Suppressor macrophage (primary cell): ENCODE data around the gene TSNAXIP1.
A peak's percentile ranks its signal among the peaks of the same experiment; 100 is the strongest.

ENCODE experiments used
- DNase-seq, 4 experiments: peaks; one replicate each; pipeline ENCODE4 v3.0.0-alpha.2; 2020 to 2022

The TSNAXIP1 gene

GRCh38 chr16:67837811-67838210, 31.1 kb downstream of the TSNAXIP1 start:
- no peak for DNase-seq

GRCh38 chr16:67841198-67841815, 34.6 kb downstream of the TSNAXIP1 start:
- no peak for DNase-seq

- peak; percentile 96 to 98 (median 97) for DNase-seq
These were observed 35.3 kb downstream of the TSNAXIP1 start, which contains the start of gene THAP11 for GRCh38 chr16:67841816-67842508. Gene THAP11 (plus strand): TSS chr16:67842320. CDS start chr16:67842555, 235 bp downstream.

GRCh38 chr16:67842509-67843342, 36.0 kb downstream of the TSNAXIP1 start:
- peak; percentile 48 to 76 (median 70) for DNase-seq

DNA sequence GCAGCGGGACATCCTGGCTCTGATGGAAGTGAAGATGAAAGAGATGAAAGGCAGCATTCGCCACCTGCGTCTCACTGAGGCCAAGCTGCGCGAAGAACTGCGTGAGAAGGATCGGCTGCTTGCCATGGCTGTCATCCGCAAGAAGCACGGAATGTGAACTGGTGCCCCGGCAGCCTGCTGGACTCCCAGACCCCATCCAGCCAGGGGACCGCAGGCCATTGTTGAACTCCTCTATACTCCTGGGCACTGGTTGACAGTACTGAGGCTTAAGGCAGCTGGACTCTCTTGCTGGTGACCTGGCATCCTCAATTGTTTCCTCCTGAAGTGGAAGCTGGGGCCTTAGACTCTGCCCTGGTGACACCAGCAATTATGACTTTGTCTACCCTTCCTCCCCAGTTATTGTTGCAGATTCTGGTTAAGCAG, 36.7 kb downstream of the TSNAXIP1 start:
- DNase-seq, result peak in 1 of 4 experiments; percentile 16

DNA sequence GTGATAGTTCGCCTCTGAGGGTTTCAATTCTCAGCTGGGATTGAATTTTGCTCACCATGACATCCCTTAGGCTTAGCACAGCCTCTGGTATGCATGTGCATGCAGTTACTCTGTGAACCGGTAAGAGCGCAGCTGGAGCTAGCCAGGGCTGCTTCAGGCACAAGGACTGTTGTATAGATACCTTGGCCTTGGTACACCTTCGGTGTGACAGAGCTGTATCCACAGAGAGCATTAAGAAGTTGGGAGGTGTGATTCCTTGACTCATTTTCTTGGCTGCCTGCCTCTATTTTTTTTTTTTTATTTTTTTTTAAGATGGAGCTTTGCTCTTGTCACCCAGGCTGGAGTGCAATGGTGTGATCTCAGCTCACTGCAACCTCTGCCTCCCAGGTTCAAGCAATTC, 37.8 kb downstream of the TSNAXIP1 start:
- no peak for DNase-seq

DNA sequence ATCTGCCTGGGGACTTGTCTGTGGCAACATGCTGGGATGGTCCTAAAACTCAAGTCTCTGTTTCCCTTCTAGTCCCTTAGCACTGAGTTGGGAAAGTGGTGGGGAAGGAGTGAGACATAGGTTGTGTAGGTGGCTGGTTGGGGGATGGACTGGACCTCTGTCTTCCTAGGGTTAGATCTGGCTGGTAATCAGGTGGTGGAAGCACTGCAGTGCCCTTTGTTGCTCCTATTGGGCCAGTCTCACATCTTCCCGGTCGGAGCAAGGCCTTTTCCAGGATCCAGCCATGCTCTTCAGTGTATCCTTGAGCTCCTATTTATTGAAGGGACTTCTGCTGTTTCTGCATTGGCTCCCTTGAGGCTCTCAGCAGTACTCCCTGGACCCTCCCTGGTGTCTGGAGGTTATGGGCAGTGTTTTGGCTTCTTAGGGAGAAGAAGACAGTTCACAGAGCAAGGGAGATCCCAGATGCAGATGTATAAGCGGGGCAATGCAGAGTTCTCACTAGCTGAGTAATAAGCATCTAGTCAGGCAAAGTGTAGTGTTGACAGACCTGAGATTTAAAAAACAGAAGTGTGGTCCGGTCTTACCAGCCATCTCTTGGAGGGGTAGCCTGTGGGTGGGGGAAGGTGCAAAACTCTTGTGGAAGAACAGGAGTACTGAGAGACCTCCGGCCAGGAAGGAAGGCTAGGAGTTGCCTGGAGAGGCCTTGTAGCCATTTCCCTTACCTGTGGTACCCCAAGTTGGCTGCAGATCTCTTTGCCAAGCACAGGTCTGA, 38.8 kb downstream of the TSNAXIP1 start:
- DNase-seq, result peak; percentile 28 to 58 (median 35)

DNA sequence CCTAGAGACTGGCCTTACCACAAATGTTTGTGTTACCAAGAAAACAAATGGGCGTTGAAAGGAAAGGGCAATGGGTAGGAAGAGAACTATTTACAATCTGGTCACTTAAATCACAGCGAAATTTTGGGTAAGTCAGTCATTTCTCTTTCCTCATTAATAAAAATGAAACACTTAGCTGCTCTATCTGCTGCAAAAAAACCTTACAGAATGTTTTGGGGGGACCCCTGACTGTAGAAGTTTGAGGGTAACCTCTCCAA, 39.3 kb downstream of the TSNAXIP1 start:
- DNase-seq, result no peak

GRCh38 chr16:67846320-67847063, 39.8 kb downstream of the TSNAXIP1 start, which contains the start of gene NUTF2:
Gene NUTF2 (plus strand): TSS chr16:67846933. CDS start chr16:67865131, 18,198 bp downstream.
- peak; percentile 96 to 98 (median 96) for DNase-seq

DNA sequence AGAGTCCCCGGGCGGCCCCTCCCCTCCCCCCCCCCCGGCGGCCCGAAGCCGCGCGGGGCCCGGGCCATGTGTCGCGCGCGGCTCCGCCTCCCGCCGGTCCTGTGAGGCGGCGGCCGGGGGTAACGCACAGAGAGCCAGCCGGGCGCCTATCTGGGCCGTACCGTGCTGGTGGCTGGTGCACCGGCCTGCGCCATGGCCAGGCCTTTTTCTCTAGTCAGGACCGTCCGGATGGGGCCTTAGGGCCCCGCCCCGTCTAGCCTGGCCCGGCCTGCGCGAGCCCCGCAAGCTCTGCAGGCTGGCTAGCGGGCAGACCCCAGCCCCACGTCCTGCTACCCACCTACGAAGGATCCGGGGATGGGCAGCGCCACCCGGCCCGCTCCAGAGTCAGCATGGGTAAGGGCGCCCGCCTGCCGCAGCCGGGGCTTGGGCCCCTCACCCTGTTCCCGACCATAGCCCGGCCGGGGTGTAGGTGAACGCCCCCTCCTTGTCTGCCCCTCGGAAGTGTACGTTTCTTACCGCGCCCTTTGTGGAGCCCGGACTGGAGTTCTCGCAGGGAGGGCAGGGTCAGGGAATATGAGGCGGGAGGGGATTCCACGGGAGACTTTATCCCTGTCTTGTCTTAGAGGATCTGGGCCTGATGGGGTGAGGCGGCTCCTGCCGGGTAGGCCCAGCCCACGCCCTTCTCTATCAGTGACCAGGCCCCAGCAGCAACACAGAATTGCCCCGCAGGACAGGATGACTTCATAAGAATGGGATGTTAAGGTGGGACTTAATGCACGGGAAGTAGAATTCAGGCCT, 40.6 kb downstream of the TSNAXIP1 start, which contains the start of gene CENPT:
Gene CENPT, minus strand, starts transcription at position 630 of the 798 bp plus-strand sequence. CDS start 13,834 bp downstream, outside the sequence.
- peak; percentile 68 to 91 (median 84) for DNase-seq

DNA sequence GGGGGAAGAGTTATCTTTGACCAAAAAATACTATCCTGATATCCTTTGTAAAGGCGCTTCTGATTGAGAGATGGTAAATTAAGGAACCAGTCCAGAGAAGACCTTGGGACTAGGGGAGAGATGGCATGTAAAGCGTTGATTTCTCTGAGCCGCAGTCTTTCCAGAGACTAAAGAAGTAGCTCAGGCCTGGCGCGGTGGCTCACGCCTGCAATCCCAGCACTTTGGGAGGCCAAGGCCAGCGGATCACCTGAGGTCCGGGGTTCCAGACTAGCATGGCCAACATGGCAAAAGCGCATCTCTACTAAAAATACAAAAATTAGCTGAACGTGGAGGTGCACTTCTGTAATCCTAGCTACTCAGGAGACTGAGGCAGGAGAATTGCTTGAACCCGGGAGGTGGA, 41.4 kb downstream of the TSNAXIP1 start:
- no peak for DNase-seq

DNA sequence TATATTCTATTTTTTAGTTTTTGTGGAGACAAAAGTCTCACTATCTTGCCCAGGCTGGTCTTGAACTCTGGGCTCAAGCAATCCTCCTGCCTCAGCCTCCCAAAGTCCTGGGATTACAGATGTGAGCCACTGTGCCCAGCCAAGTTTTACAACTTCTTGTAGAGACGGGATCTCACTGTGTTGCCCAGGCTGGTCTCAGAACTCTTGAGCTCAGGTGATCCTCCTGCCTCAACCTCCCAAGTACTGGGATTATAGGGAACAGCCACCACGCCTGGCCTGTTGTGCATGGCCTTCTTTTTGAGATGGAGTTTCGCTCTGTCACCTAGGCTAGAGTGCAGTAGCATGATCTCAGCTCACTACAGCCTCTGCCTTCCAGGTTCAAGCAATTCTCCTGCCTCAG, 47.0 kb downstream of the TSNAXIP1 start:
- DNase-seq, result no peak

DNA sequence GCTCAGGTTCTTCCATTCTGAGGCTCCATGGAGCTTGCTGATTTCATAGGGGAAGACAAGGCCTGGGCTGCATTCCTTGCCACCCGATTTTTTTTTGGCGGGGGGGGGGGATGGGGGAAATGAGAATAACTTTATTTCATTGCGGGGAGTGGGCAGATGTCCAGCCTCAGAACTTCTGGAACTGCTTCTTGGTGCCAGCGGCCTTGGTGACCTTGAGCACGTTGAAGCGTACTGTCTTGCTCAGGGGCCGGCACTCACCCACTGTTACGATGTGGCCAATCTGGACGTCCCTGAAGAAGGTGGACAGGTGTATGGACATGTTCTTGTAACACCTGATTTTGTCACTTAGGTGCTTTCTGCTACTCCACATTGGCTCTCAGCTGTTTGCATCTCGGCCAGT, 49.1 kb downstream of the TSNAXIP1 start:
- no peak for DNase-seq

DNA sequence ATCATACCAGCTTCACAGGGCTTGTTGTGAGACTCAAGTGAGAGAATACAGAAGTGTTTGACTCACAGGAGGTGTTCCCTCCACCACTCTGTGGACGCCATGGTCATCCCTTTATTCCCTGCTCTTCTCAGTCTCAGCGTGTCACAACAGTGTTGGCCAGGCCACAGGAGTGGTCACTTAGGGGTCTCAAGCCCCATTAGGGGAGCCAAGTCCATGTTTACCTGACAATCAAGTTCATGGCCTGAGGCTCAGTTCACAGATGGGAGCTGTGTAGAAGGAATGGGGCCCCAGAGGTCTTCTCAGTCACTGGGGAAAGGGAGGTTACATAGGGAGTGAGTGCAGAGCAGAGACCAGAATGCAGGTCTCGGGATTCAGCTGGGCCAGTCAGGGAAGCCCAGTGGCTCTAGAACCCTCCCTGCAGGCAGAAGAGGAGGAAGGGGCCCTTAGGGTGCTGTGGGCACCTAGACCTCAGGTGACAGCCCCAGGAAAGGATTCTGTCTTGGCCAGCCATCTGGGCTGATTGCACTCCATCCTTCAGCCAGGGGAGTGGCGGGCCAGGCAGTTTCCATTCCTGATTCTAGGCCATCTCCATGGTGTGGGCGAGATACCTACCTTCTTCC, 50.3 kb downstream of the TSNAXIP1 start:
- DNase-seq, result no peak

DNA sequence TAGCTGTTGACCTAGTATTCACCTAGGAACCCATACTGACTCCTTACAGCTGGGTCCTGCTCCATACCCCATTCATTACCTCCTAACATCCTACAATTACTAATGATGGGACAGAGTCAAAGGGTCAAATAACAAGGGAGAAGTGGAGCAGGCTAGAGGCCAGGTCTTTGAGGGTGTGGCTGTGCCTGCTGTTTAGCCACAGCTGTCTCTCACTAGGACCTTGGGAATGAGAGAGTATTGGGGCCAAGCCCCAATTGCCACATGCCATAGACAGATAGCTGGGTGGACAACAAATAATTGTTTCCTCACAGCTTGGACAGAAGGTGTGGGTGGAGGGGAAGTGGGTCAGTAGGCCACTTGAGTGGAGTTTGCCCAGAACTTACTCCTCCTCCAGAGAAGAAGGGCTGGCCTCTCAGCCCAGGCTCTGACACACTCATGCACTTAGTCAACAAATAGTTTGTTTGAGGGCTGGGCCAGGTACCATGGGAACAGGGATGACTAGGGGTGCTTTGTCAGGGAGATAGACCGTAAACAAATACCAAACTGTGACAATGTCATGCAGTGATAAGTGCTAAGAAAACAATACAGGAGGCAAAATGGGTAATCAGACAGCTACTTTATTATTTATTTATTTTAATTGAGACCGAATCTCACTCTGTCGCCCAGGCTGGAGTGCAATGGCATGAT, 51.0 kb downstream of the TSNAXIP1 start:
- peak; percentile 89 to 97 (median 92) for DNase-seq

DNA sequence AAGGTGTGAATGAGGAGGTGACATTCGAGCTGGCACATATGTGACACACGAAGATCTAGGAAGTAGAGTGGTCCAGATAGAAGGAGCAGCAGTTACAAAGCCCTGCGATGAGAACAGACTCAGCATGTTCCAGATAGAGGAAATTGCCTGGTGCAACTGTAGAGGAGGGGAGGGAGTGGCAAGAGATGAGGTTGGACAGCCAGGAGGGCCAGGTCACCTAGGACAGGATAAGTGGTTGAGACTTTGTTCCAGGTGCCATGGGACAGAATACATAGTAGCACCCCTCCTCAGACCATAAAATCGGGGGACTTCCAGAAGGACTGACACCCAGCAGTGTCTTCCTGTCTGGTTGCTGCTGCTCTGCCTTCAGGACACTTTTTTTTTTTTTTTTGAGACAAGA, 51.8 kb downstream of the TSNAXIP1 start:
- DNase-seq, result peak; percentile 11 to 58 (median 52)

- DNase-seq, result peak in 1 of 4 experiments; percentile 14
These were observed 54.1 kb downstream of the TSNAXIP1 start for GRCh38 chr16:67860589-67861398.

GRCh38 chr16:67861877-67862276, 55.2 kb downstream of the TSNAXIP1 start:
- DNase-seq, result no peak
